ENCODE measurements around the gene HDAC2.
"Not testable (repeated sequence)": the region's sequence is repeated elsewhere in the genome, so short reads cannot be mapped to it uniquely, and the experiment has no call there.

The HDAC2 gene

GRCh38 chr6:113970805-113971676 is at the start of gene HDAC2:
HDAC2 (minus strand) TSS chr6:113971148; CDS start chr6:113970908, 240 bp downstream.
- DNase-seq: peak; percentile 74

- DNase-seq: no peak
These were observed 49.2 kb upstream of the HDAC2 start for GRCh38 chr6:114020196-114020595.

GRCh38 chr6:114017146-114017545 is 46.2 kb upstream of the HDAC2 start:
- DNase-seq: peak; percentile 66

GRCh38 chr6:114014106-114014505 is 43.2 kb upstream of the HDAC2 start:
- DNase-seq: not testable (repeated sequence)

- DNase-seq: not testable (repeated sequence)
These were observed 40.5 kb upstream of the HDAC2 start for GRCh38 chr6:114011486-114011885.

- no peak for DNase-seq
These were observed 39.6 kb upstream of the HDAC2 start for GRCh38 chr6:114010540-114010939.

GRCh38 chr6:114009192-114009591 is 38.2 kb upstream of the HDAC2 start:
- no peak for DNase-seq

GRCh38 chr6:114008331-114008730 is 37.4 kb upstream of the HDAC2 start:
- DNase-seq: no peak

GRCh38 chr6:114007516-114007915 is 36.6 kb upstream of the HDAC2 start:
- DNase-seq: no peak

GRCh38 chr6:114001354-114001753 is 30.4 kb upstream of the HDAC2 start:
- DNase-seq: no peak

- peak; percentile 28 for DNase-seq
These were observed 29.1 kb upstream of the HDAC2 start for GRCh38 chr6:114000069-114000468.

- DNase-seq: no peak
These were observed 28.3 kb upstream of the HDAC2 start for GRCh38 chr6:113999284-113999683.

- DNase-seq: peak; percentile 19
These were observed 27.9 kb upstream of the HDAC2 start for GRCh38 chr6:113998811-113999210.

- peak; percentile 80 for DNase-seq
These were observed 26.2 kb upstream of the HDAC2 start for GRCh38 chr6:113997116-113997515.

GRCh38 chr6:113995634-113996033 is 24.7 kb upstream of the HDAC2 start:
- DNase-seq: peak; percentile 89

GRCh38 chr6:113994934-113995342 is 24.0 kb upstream of the HDAC2 start:
- DNase-seq: peak; percentile 85

- no peak for DNase-seq
These were observed 18.7 kb upstream of the HDAC2 start for GRCh38 chr6:113989675-113990074.

- not testable (repeated sequence) for DNase-seq
These were observed 11.7 kb upstream of the HDAC2 start for GRCh38 chr6:113982675-113983074.

GRCh38 chr6:113982055-113982550 is 11.2 kb upstream of the HDAC2 start:
- DNase-seq: no peak

GRCh38 chr6:113980937-113981554 is 10.1 kb upstream of the HDAC2 start:
- no peak for DNase-seq

- DNase-seq: no peak
These were observed 9.0 kb upstream of the HDAC2 start for GRCh38 chr6:113979937-113980336.

GRCh38 chr6:113978084-113978675 is 7.2 kb upstream of the HDAC2 start:
- no peak for DNase-seq

GRCh38 chr6:113976806-113977205 is 5.9 kb upstream of the HDAC2 start:
- no peak for DNase-seq

GRCh38 chr6:113971741-113972140 is 793 bp upstream of the HDAC2 start:
- DNase-seq: no peak
